H1 (cell line): ENCODE results near the gene DLK1. TPM values are rescaled to one million over a fixed set of nuclear protein-coding genes. Genes with fewer than 3 reads are reported as not detected.

Experiments used
- POLR2A ChIP-seq, 2 experiments: IDR thresholded peaks; 1 replicate in 1 of 2; 2 replicates in 1 of 2; pipeline ENCODE4 v1.6.1; 2011; ENCODE audit warnings: low read depth in 2 of 2, low read length in 2 of 2, mild to moderate bottlenecking in 2 of 2; ENCODE audit errors: control extremely low read depth in 1 of 2
- SUZ12 ChIP-seq: fragments of 200-600 bp; sonication (generic); IDR thresholded peaks from 2 replicates; pipeline ENCODE4 v1.6.1; 2012; ENCODE audit warnings: mild to moderate bottlenecking, inconsistent platforms, low read length, moderate library complexity, mixed read lengths
- TAF7 ChIP-seq: optimal IDR thresholded peaks from 2 replicates; pipeline ENCODE3; 2011; ENCODE audit warnings: low read depth, mild to moderate bottlenecking, inconsistent platforms, low read length, moderate library complexity, borderline replicate concordance
- polyA plus RNA-seq, 7 experiments: library from polyadenylated mRNA; depleted of rRNA in 3 of 7; stranded (reverse) in 5 of 7; unstranded in 2 of 7; fragments of >200 nt in 5 of 7; fragments of 200-250 nt in 2 of 7; gene quantifications; 1 replicate in 5 of 7; 2 replicates in 1 of 7; 4 replicates in 1 of 7; pipeline versions ENCODE4 v1.2.1 to v1.2.3, GENCODE V29; 2011 to 2013; ENCODE audit warnings: missing spikeins in 2 of 7, mixed read lengths in 2 of 7
- total RNA-seq: library from RNA; stranded (reverse); fragmentation: NEBNext Ultra II Directional; extraction: Animal tissue kit (Norgen Biotek cat#: 25700); gene quantifications from 2 replicates; pipeline ENCODE4 v1.2.1, GENCODE V29; 2021
- TF ChIP-seq, protein P1 (sequence below): IDR thresholded peaks from 2 replicates; pipeline ENCODE4 v1.6.1; 2012; ENCODE audit warnings: inconsistent platforms

DLK1 gene
- total and polyA plus RNA-seq, 2 of the 8 experiments (the other 6 are each of a cell fraction or from before 2014, with no cell fraction given) = 1.3 to 2.4 TPM

DNA sequence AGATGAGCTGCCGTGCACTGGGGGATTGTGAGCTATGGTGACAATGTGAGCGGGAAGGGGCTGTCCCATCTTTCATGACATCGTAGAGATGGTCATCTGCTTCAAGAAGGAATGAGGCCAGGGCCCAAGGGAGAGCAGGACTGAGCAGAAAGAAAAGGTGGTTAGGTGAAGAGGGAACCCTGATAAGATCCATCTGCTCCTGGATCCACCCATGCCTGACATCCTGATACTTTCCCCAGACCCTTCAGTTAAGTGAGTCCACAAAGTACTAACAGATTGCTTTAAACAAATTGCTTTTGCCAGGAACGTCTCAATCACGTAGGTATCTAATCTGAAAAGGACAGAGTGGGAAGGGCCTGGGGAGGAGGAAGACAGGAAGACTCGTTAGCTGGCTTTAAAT lies 25.4 kb upstream of the DLK1 start (continued):
- TF ChIP-seq, protein P1, sequence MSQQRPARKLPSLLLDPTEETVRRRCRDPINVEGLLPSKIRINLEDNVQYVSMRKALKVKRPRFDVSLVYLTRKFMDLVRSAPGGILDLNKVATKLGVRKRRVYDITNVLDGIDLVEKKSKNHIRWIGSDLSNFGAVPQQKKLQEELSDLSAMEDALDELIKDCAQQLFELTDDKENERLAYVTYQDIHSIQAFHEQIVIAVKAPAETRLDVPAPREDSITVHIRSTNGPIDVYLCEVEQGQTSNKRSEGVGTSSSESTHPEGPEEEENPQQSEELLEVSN = no peak
- no peak for TF ChIP-seq TAF7
- TF ChIP-seq SUZ12 = no peak
- TF ChIP-seq POLR2A (IDR thresholded peaks at IDR 0.05; ENCODE audit: control extremely low read depth in 1 of 2, low read depth in 2 of 2, low read length in 2 of 2) = no peak
